Heart left ventricle (tissue), 13 donors: ENCODE data around the gene PIERCE2.

Experiments used
- POLR2A ChIP-seq, 2 donors: fragments of 450-650 bp; IDR thresholded peaks; one replicate each; pipeline ENCODE4 v1.6.1; 2017; ENCODE audit warnings: antibody characterized with exemption in 2 of 2, mild to moderate bottlenecking in 2 of 2, moderate library complexity in 2 of 2
- TF ChIP-seq, protein P1 (sequence below), 12 donors: fragments of 200-600 bp; sonication (generic) in 4 of 12; IDR thresholded peaks; one replicate each; pipeline versions ENCODE4 v1.5.0 to v1.8.0; 2018 to 2022; ENCODE audit warnings: antibody characterized with exemption in 12 of 12, mild to moderate bottlenecking in 5 of 12
- donor health status: ischemic (EF 13 %, LVEDD 7.1; RV severe dilation, severe dysfunction).
- donor health status: DM: no; HTN: yes; CAD: no.
- donor health status: DM: no; HTN: no; CAD: no.
- donor health status: ischemic (EF 25% LVEDD 6.9; RV normal size, moderate dysfunction).
- donor health status: ischemic (EF 25% LVEDD 5.7; RV mildly dilated, moderate dysfunction).
- donor health status: ischemic (EF 35%, LVEDD 5.7; RV mildly dilated, moderate dysfunction).
- donor health status: nonischemic (EF 11% LVEDD 7.7; RV severe dilation, severe dysfunction).
- donor health status: DM: yes; HTN: yes; CAD: no.
- donor health status: PGD.
- donor health status: ischemic (EF 29% LVEDD 5.4; RV normal size, mild dysfunction).
- donor health status: nonischemic (EF 23%, LVEDD 6.1; RV moderate dilation, normal function).

DNA sequence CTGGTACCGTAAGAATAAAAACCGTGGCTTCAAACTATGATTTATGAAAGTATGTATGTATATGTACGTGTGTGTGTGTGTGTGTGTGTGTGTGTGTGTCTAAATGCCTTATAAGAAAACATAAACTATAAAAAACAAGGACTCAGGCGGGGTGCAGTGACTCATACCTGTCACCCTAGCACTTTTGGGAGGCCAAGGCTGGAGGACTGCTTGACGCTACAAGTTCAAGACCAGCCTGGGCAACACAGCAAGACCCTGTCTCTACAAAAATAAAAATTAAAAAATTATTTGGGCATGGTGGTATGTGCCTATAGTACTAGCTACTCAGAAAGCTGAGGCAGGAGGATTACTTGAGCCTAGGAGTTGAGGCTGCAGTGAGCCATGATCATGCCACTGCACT lies 29.2 kb upstream of the PIERCE2 start:
- TF ChIP-seq, protein P1, sequence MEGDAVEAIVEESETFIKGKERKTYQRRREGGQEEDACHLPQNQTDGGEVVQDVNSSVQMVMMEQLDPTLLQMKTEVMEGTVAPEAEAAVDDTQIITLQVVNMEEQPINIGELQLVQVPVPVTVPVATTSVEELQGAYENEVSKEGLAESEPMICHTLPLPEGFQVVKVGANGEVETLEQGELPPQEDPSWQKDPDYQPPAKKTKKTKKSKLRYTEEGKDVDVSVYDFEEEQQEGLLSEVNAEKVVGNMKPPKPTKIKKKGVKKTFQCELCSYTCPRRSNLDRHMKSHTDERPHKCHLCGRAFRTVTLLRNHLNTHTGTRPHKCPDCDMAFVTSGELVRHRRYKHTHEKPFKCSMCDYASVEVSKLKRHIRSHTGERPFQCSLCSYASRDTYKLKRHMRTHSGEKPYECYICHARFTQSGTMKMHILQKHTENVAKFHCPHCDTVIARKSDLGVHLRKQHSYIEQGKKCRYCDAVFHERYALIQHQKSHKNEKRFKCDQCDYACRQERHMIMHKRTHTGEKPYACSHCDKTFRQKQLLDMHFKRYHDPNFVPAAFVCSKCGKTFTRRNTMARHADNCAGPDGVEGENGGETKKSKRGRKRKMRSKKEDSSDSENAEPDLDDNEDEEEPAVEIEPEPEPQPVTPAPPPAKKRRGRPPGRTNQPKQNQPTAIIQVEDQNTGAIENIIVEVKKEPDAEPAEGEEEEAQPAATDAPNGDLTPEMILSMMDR (IDR thresholded peaks at IDR 0.05) = no peak
- TF ChIP-seq POLR2A (IDR thresholded peaks at IDR 0.05) = no peak
